Lower leg skin (tissue), 4 donors: ENCODE results near the gene MSANTD2. TPM values are rescaled to one million over a fixed set of nuclear protein-coding genes. Genes with fewer than 3 reads are reported as not detected.

ENCODE experiments used
- DNase-seq, 2 donors: peaks; one replicate each; pipeline ENCODE4 v3.0.0-alpha.2; 2019; ENCODE audit warnings: low spot score in 2 of 2
- H3K4me3 ChIP-seq: fragments of 200-600 bp; sonication (generic); 2 replicates; pipeline ENCODE4 v1.5.1; 2017; ENCODE audit warnings: mild to moderate bottlenecking, low read depth; ENCODE audit not compliant: poor library complexity, severe bottlenecking
- CTCF ChIP-seq, 3 donors: fragments of 450-650 bp; IDR thresholded peaks; one replicate each; pipeline ENCODE4 v1.5.1; 2016; ENCODE audit warnings: antibody characterized with exemption in 3 of 3, mild to moderate bottlenecking in 3 of 3, moderate library complexity in 2 of 3
- POLR2A ChIP-seq, 2 donors: fragments of 450-650 bp; IDR thresholded peaks; one replicate each; pipeline ENCODE4 v1.6.1; 2016 to 2017; ENCODE audit warnings: antibody characterized with exemption in 2 of 2, mild to moderate bottlenecking in 1 of 2, moderate library complexity in 1 of 2
- WGBS, 2 donors: methylation state at CpG; one replicate each; pipeline ENCODE4 v1.1.5; 2018; 5-methylcytosine and 5-hydroxymethylcytosine counted together
- intact Hi-C: fragments of 100-400 bp; cut with DNase I; formaldehyde crosslinking; loops from one replicate; pipeline ENCODE4 v1.15.0; 2023; ENCODE audit warnings: low total_unique reads
- total RNA-seq, 4 donors: library from RNA; depleted of rRNA; stranded (reverse); fragments of >200 nt; gene quantifications; one replicate each; pipeline ENCODE4 v1.1.0, GENCODE V29; 2016

The MSANTD2 gene
- total RNA-seq: 10 to 100 TPM; 11.5 to 21.2 (median 15.2) TPM

GRCh38 chr11:124800226-124800929 is at the start of gene MSANTD2:
MSANTD2 (minus strand) TSS chr11:124800406; CDS start chr11:124800380, 26 bp downstream.
- TF ChIP-seq POLR2A (IDR thresholded peaks at IDR 0.05) (peak in 1 of 2 donors; percentile 7), CTCF (IDR thresholded peaks at IDR 0.05) (no peak)
- WGBS, 2 donors: 0 to 1% methylated on average over 27 to 57 of the region's 62 CpGs

GRCh38 chr11:124846070-124846673 is 46.0 kb upstream of the MSANTD2 start:
- no peak overlapping the region for H3K4me3 ChIP-seq
- TF ChIP-seq CTCF (IDR thresholded peaks at IDR 0.05) (no peak), POLR2A (IDR thresholded peaks at IDR 0.05) (no peak)
- WGBS, 2 donors: 7 to 17% methylated on average over 11 of the region's 11 CpGs
- DNase-seq: peak in 1 of 2 donors; percentile 57
- intact Hi-C loops: no loop called here

More at GRCh38 chr11:124800226-124800929, at the start of gene MSANTD2:
- H3K4me3 ChIP-seq: peak within 1 kb of the TSS; percentile 98
- DNase-seq: peak; percentile 55 to 95
- intact Hi-C loops: no loop called here

GRCh38 chr11:124844664-124845079 is 44.5 kb upstream of the MSANTD2 start:
- DNase-seq: no peak
- H3K4me3 ChIP-seq: no peak overlapping the region
- TF ChIP-seq CTCF (IDR thresholded peaks at IDR 0.05) (no peak), POLR2A (IDR thresholded peaks at IDR 0.05) (no peak)
- 12 to 30% methylated on average over 8 of the region's 8 CpGs for WGBS, 2 donors
- intact Hi-C loops: no loop called here

- TF ChIP-seq POLR2A (IDR thresholded peaks at IDR 0.05): no peak
- no peak for TF ChIP-seq CTCF (IDR thresholded peaks at IDR 0.05)
- intact Hi-C loops: no loop called here
These were observed 43.4 kb upstream of the MSANTD2 start for GRCh38 chr11:124843616-124843910.

GRCh38 chr11:124842305-124842704 is 42.1 kb upstream of the MSANTD2 start:
- no peak for TF ChIP-seq CTCF (IDR thresholded peaks at IDR 0.05)
- TF ChIP-seq POLR2A (IDR thresholded peaks at IDR 0.05): no peak
- WGBS, 2 donors: 37 to 45% methylated on average over 4 of the region's 4 CpGs
- intact Hi-C loops: no loop called here
- H3K4me3 ChIP-seq: no peak overlapping the region
- no peak for DNase-seq

More at GRCh38 chr11:124843616-124843910, 43.4 kb upstream of the MSANTD2 start:
- no peak for DNase-seq
- no peak overlapping the region for H3K4me3 ChIP-seq
- 11 to 14% methylated on average over 8 of the region's 8 CpGs for WGBS, 2 donors
